Aorta (tissue), 5 donors: Measurements from ENCODE around the gene HINT2. TPM values are rescaled to one million over a fixed set of nuclear protein-coding genes. Genes with fewer than 3 reads are reported as not detected.

Experiments used
- ATAC-seq: fragments of 200-7000 bp; cut with Tn5 transposase; one replicate; pipeline ENCODE4 v1.9.1; 2022; ENCODE audit warnings: moderate library complexity; ENCODE audit not compliant: low FRiP score
- DNase-seq, 2 donors: peaks; one replicate each; pipeline ENCODE4 v3.0.0-alpha.2; 2020
- H3K27ac ChIP-seq, 2 donors: one replicate each; pipeline ENCODE4 v1.5.1; 2013; ENCODE audit warnings: low read length in 2 of 2, mild to moderate bottlenecking in 2 of 2, moderate library complexity in 2 of 2, control low read depth in 1 of 2, inconsistent platforms in 1 of 2, low read depth in 1 of 2
- H3K27me3 ChIP-seq, 2 donors: one replicate each; pipeline ENCODE4 v1.6.1; 2013; ENCODE audit warnings: control low read depth in 1 of 2, low read length in 1 of 2, mild to moderate bottlenecking in 1 of 2, moderate library complexity in 1 of 2; ENCODE audit not compliant: insufficient read depth in 2 of 2, control insufficient read depth in 1 of 2
- H3K36me3 ChIP-seq, 2 donors: one replicate each; pipeline ENCODE4 v1.6.1; 2013; ENCODE audit warnings: control low read depth in 1 of 2, low read length in 1 of 2, mild to moderate bottlenecking in 1 of 2; ENCODE audit not compliant: insufficient read depth in 2 of 2, control insufficient read depth in 1 of 2
- H3K4me1 ChIP-seq, 2 donors: one replicate each; pipeline ENCODE4 v1.6.1; 2013; ENCODE audit warnings: low read length in 2 of 2, control low read depth in 1 of 2, mild to moderate bottlenecking in 1 of 2, moderate library complexity in 1 of 2; ENCODE audit not compliant: insufficient read depth in 2 of 2, control insufficient read depth in 1 of 2
- H3K4me3 ChIP-seq, 2 donors: one replicate each; pipeline ENCODE4 v1.5.1; 2013; ENCODE audit warnings: low read length in 2 of 2, control low read depth in 1 of 2, mild to moderate bottlenecking in 1 of 2
- H3K9me3 ChIP-seq: one replicate; pipeline ENCODE4 v1.6.1; 2013; ENCODE audit warnings: mild to moderate bottlenecking, low read length; ENCODE audit not compliant: control insufficient read depth
- WGBS, 2 donors: extraction: QIAGEN DNeasy Blood & Tissue Kit; methylation state at CpG; one replicate each; pipeline ENCODE4 v1.1.7; 2013; 5-methylcytosine and 5-hydroxymethylcytosine counted together
- intact Hi-C, 2 donors: fragments of 100-400 bp; cut with DNase I; formaldehyde crosslinking; loops; one replicate each; pipeline versions ENCODE4 v1.14.2 to v1.15.0; 2022
- polyA plus RNA-seq, 2 donors: library from polyadenylated mRNA; stranded (reverse); fragments of 200-250 nt; gene quantifications; one replicate each; pipeline ENCODE4 v1.2.3, GENCODE V29; 2013
- total RNA-seq, 2 donors: library from RNA; stranded (reverse); fragmentation: NEBNext Ultra II Directional; extraction: Animal tissue kit (Norgen Biotek cat#: 25700); gene quantifications; one replicate each; pipeline ENCODE4 v1.2.1, GENCODE V29; 2021
- donor health status: healthy with polysubstance abuse.
- donor health status: Bipolar disorder and iron deficiency.
- donor health status: DM: no; HTN: no; CAD: no.
- donor health status: DM: no; HTN: no; CAD: no.
- donor health status: DM: yes; HTN: yes; CAD: no.

HINT2 gene
- total and polyA plus RNA-seq, 4 donors = 21.3 to 61.5 (median 30.4) TPM

GRCh38 chr9:35856206-35856605 lies 41.4 kb upstream of the HINT2 start:
- Histone ChIP-seq H3K4me3 (no peak overlapping the region), H3K9me3 (no peaks in the 10 kb centered on the region), H3K27ac (no peak overlapping the region), H3K4me1 (no peaks in the 10 kb centered on the region), H3K27me3 (no peaks in the 10 kb centered on the region), H3K36me3 (peaks cover 0 to 1% of the 10 kb centered on the region in 2 donors)
- DNase-seq (no peak), ATAC-seq (no peak)
- WGBS, 2 donors = 75 to 76% methylated on average over 3 of the region's 3 CpGs
- intact Hi-C loops = no loop called here

DNA sequence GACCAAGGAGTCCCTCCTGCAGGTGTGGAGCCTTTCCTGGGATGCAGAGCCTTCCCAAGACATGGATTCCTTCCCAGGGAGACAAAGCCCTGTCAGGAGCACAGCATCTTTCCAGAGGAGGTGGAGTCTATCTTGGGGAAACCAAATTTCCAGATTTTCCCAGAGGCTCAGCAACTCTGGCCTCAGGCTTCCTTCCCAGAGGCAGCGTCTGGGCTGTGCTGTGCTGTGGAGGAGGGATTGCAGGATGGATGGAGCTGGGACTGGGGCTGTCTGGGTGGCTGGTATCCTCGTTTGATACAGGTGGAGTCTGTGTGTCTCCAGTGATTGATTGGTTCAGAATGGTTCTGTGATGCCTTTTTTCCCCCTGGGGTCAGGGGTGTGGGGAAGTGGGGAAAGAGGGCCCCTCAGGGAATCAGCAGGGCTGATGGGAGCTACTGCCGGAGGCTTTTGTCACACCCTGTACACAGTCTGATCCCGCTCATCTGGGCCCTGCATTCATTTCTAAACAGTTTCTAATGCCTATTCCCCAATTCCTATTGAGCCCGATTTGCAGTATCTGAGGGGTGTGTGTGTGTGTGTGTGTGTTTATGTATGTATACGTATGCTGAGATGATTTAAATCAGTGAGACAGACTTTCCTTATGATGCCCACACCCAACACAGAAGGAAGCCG lies 39.4 kb upstream of the HINT2 start:
- DNase-seq = no peak
- Histone ChIP-seq H3K9me3 (no peaks in the 10 kb centered on the region), H3K27ac (no peak overlapping the region), H3K4me3 (no peak overlapping the region), H3K27me3 (no peaks in the 10 kb centered on the region), H3K4me1 (no peaks in the 10 kb centered on the region), H3K36me3 (peaks cover 0 to 1% of the 10 kb centered on the region in 2 donors)
- intact Hi-C loops = no loop called here
- ATAC-seq = no peak
- WGBS, 2 donors = 88 to 90% methylated on average over 7 of the region's 7 CpGs

GRCh38 chr9:35852876-35853865 lies 38.3 kb upstream of the HINT2 start:
- 90 to 91% methylated on average over 25 of the region's 25 CpGs for WGBS, 2 donors
- Histone ChIP-seq H3K4me3 (no peak overlapping the region), H3K4me1 (no peaks in the 10 kb centered on the region), H3K9me3 (no peaks in the 10 kb centered on the region), H3K27ac (no peak overlapping the region), H3K27me3 (no peaks in the 10 kb centered on the region), H3K36me3 (peaks cover 0 to 1% of the 10 kb centered on the region in 2 donors)
- intact Hi-C loops = no loop called here
- no peak for DNase-seq
- ATAC-seq = no peak

DNA sequence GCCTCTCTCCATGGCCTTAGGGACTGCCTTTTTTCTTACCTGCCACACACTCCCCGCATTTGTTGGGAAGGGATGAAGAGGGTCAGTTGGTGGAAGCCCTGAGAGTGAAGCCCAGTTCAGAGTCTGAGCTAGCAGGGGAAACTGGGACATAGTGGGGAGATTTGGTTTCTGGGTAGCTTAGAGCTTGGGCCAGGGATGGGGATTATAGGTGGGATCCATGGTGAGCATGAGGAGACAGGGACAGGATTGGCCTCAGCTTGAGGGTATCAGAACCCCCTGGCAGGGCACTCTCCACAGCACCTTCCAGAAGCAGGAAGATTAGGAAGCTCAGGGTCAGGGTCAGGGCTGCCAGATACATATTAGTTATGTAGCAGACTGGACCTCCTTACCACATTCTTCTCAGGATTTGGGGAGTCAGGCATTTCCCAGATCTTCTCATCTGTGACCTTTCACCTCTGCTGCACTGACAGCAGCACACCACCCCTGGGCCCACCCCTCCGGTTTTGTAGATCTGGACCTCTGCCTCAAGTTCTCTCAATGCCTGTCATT lies 37.5 kb upstream of the HINT2 start:
- Histone ChIP-seq H3K27ac (no peak overlapping the region), H3K4me1 (no peaks in the 10 kb centered on the region), H3K9me3 (no peaks in the 10 kb centered on the region), H3K36me3 (peaks cover 0 to 1% of the 10 kb centered on the region in 2 donors), H3K4me3 (no peak overlapping the region), H3K27me3 (no peaks in the 10 kb centered on the region)
- intact Hi-C loops = no loop called here
- 87 to 92% methylated on average over 2 of the region's 2 CpGs for WGBS, 2 donors
- no peak for DNase-seq
- ATAC-seq = no peak

DNA sequence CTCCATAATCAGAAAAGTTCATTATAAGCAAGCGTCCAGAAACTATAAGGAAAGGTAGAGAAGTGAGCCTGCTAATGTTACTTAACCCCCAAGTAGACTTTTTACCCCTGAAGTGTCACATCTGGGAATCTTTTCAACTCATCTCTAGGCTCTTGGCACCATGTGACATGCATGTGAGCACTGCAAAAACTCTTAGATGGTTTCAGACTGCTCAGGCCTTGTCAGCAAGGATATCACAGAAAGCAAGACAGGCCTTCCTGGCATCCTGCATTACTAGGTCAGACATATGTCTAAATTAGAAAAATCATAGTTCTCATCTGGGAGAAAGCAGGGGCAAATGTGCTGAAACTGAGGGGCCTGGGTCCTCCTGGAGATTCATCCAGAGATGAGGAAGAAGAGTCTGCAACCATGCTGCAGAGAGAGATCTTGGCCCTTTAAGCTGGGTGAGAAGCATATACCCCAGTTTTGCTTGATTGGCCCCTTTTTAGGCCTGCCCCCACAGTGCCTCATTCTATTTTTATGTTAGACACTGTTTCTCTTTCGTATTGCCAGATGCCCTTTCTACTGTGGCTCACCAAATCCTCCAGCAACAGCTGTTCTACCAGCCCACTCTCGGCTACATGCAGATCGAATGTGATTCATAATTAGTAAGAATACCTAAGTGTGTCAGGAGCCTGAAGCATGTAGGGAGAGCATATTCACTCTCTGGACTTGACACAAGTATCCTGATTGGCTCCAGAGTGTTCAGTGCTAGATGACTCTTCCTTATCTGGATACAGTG lies 33.1 kb upstream of the HINT2 start:
- Histone ChIP-seq H3K27ac (peak overlapping the region in 1 of 2 donors; percentile 21), H3K4me1 (no peaks in the 10 kb centered on the region), H3K4me3 (no peak overlapping the region), H3K27me3 (no peaks in the 10 kb centered on the region), H3K9me3 (no peaks in the 10 kb centered on the region), H3K36me3 (peaks cover 0 to 6% of the 10 kb centered on the region in 2 donors)
- WGBS, 2 donors = 14 to 22% methylated on average over 4 of the region's 4 CpGs
- intact Hi-C loops = no loop called here
- DNase-seq = no peak
- ATAC-seq = no peak

DNA sequence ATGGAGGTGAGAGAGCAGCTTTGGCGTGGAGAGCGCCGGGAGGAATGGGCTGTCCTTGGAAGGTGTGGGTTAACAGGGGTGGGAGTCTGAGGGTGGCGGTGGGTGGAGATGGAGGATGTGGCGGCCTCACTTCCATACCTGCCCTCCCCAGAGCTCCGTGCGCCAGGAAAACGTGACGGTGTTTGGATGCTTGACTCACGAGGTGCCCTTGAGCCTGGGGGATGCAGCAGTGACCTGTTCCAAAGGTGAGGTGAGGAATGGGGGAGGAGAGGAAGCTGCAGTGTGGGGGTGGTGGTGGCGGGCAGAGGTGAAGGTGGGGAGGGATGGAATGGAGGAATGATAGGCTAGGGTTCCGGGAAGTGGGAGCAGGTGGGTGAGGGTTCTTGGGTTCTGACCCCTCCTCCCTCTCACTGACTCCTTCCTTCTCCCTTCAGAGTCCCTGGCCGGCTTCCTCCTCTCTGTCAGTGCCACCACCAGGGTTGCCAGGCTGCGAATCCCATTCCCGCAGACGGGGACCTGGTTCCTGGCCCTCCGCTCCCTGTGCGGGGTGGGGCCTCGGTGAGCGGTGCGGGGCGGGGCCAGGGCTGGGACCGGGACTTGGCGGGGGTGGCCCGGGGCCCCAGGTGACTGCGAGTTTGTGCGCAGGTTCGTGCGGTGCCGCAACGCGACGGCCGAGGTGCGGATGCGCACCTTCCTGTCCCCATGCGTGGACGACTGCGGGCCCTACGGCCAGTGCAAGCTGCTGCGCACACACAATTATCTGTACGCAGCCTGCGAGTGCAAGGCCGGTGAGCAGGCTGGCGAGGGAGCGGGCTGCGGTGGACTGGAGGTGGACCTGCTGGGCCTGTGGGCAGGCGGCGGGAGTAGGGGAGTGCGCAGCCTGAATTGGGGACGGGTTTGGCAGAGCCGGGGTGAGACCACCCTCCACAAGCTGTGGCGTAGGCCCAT lies 31.3 kb upstream of the HINT2 start:
- intact Hi-C loops = no loop called here
- H3K36me3 ChIP-seq = peaks cover 0 to 4% of the 10 kb centered on the region in 2 donors
- 75 to 76% methylated on average over 53 of the region's 53 CpGs for WGBS, 2 donors
- ATAC-seq (no peak), DNase-seq (no peak)
- no peaks in the 10 kb centered on the region for H3K4me1 ChIP-seq
- no peaks in the 10 kb centered on the region for H3K9me3 ChIP-seq
- no peaks in the 10 kb centered on the region for H3K27me3 ChIP-seq
- no peak overlapping the region for H3K4me3 ChIP-seq
- H3K27ac ChIP-seq = no peak overlapping the region

DNA sequence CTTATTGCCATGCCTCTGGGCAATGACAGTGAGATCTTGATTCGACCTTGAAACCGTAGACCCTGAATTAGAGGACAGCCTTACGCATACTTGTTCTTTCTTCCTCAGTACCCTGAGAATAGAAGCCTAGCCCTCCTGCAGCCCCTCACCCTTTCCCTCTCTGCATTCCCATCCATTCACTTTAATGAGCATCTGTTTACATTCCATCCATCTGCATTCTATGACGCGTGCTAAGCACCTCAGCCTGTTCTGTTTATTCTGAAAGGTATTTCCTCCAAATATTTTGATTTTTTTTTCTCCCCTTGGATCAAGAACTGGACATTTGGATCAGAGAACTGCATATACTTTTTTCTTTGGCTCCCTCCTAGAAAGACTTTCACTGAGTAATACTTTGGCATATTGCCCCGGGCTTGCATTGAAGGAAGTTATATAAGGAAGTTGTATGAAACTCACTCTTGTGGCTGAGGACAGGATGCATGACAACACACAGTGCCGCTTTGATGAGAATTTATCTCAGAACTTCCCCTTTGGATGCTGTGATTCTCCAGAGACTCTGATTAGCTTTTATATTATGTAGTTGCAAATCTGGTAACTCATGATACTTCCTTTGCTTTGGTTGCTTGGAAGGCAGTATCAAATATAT lies 29.9 kb upstream of the HINT2 start:
- H3K36me3 ChIP-seq = peaks cover 0 to 4% of the 10 kb centered on the region in 2 donors
- no peaks in the 10 kb centered on the region for H3K4me1 ChIP-seq
- H3K9me3 ChIP-seq = no peaks in the 10 kb centered on the region
- H3K27ac ChIP-seq = no peak overlapping the region
- H3K27me3 ChIP-seq = no peaks in the 10 kb centered on the region
- DNase-seq (no peak), ATAC-seq (peak; percentile 69)
- intact Hi-C loops = no loop called here
- no peak overlapping the region for H3K4me3 ChIP-seq
- 16 to 17% methylated on average over 7 of the region's 7 CpGs for WGBS, 2 donors
